ENCODE data around the gene SMCO2. TPM values are rescaled to one million over a fixed set of nuclear protein-coding genes. Genes with fewer than 3 reads are reported as not detected.

Gene SMCO2
- total RNA-seq, 1 experiment from 2014 or later: not detected

DNA sequence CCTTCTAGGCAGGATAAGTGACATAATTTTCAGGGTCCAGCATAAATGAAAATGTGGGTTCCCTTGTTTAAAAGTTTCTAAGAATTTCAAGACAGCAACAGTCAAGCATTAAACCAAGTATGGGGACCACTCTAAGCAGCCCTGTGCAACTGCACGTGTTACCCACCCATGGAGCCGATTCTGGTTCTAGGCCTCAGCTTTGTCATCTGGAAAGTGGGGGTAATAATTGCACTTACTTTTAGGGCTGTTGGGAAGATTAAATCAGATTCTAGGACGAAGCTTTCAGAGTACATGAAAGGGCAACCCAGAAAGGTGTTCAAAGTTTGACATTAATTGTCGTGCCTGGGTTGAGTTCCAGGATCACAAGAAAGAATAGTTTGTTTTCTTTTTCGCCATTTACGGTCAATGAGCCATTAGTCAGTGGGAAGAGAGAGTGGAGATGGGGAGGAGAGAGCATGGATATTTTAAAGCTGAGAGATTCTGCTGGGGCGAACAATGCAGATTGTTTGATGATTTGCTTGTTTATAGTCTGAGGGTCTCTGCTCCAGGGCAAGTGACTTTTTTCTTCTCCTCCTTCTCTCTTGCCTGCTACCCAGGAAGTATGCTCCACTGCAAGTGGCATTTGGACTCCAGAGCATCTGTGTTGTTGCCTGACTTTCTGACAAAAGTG lies 66.8 kb downstream of the SMCO2 start (continued):
- TF ChIP-seq ZNF274 (IDR thresholded peaks at IDR 0.05; ENCODE audit: low read depth, low read length): no peak
- no peak for TF ChIP-seq JUND (IDR thresholded peaks at IDR 0.05)
- no peak for TF ChIP-seq SP1 (IDR thresholded peaks at IDR 0.05; ENCODE audit: low read depth)
- no peak for TF ChIP-seq TCF7L2 (IDR thresholded peaks at IDR 0.05; ENCODE audit: borderline replicate concordance, extremely low read depth, insufficient read depth, insufficient read length)
- TF ChIP-seq CEBPB (IDR thresholded peaks at IDR 0.05; ENCODE audit: low read depth): no peak
- TF ChIP-seq ZFX (IDR thresholded peaks at IDR 0.05): no peak
- TF ChIP-seq POLR2A (IDR thresholded peaks at IDR 0.05; ENCODE audit: borderline replicate concordance, extremely low read depth, insufficient read depth, insufficient read length): no peak
- no peak for TF ChIP-seq SIN3A (IDR thresholded peaks at IDR 0.05; ENCODE audit: low read depth)
- no peak for TF ChIP-seq YY1 (IDR thresholded peaks at IDR 0.05; ENCODE audit: extremely low read depth, insufficient replicate concordance, low read depth, low read length)
- TF ChIP-seq, protein P1, sequence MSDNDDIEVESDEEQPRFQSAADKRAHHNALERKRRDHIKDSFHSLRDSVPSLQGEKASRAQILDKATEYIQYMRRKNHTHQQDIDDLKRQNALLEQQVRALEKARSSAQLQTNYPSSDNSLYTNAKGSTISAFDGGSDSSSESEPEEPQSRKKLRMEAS (IDR thresholded peaks at IDR 0.05): no peak
- no peak for TF ChIP-seq POLR2AphosphoS5 (IDR thresholded peaks at IDR 0.05; ENCODE audit: low read depth, low read length)
- TF ChIP-seq ELF1 (IDR thresholded peaks at IDR 0.05; ENCODE audit: borderline replicate concordance, low read depth): no peak

DNA sequence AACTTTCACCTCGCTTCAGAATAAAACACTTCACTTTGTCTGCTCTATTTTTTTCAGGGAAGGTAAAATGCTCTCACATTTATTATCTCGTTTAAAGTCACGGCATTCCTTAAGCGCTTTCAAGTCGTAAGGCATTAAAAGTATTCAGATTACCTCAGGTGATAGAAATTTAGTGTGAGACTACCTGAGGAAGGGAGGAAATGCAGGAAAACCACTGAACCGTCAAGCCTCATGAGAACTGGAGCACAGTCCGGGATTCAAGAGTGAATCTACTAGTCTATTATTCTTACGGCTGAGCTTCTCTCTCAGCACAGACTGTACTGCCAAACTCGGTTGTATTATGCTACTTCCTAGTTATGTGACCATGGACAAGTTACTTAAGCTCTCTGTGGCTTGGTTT lies 69.1 kb downstream of the SMCO2 start:
- no peak for DNase-seq (ENCODE audit: low read depth, low spot score)
- Histone ChIP-seq H3K9ac (ENCODE audit: low read length) (no peak overlapping the region), H3K27me3 (ENCODE audit: insufficient read depth, low read length) (no peaks in the 10 kb centered on the region), H3K79me2 (ENCODE audit: insufficient read depth, low read length) (no peaks in the 10 kb centered on the region), H3K9me2 (ENCODE audit: insufficient read depth) (no peaks in the 10 kb centered on the region), H3K4me2 (ENCODE audit: low read length) (no peak overlapping the region), H4K20me1 (ENCODE audit: insufficient read depth) (no peaks in the 10 kb centered on the region), H3K9me3 (ENCODE audit: control insufficient read depth in 1 of 2, insufficient read depth in 1 of 2, low read depth in 1 of 2, low read length in 2 of 2) (no peaks in the 10 kb centered on the region), H3K27ac (ENCODE audit: low read depth, low read length) (no peak overlapping the region), H3K4me1 (ENCODE audit: control insufficient read depth in 1 of 2, insufficient read depth in 2 of 2, low read length in 2 of 2) (no peaks in the 10 kb centered on the region), H3K4me3 (replicated peaks in 1 of 2; ENCODE audit: low read depth in 1 of 2, low read length in 2 of 2) (no peak overlapping the region), H2AFZ (ENCODE audit: low read depth, low read length, poor library complexity, severe bottlenecking) (no peak overlapping the region), H3K36me3 (ENCODE audit: control insufficient read depth in 1 of 2, insufficient read depth in 2 of 2, low read length in 2 of 2) (no peaks in the 10 kb centered on the region)
- RAD21 ChIA-PET (ENCODE audit: low non-redundant PET in 1 of 2, low total read pairs in 2 of 2, uncharacterized antibody in 2 of 2, unreplicated experiment in 2 of 2): no interaction called here
- no TSS peak for BruUV-seq (replicated peaks)
- CTCF ChIA-PET: no interaction called here
- POLR2A ChIA-PET: no interaction called here
- no peak for ATAC-seq
- intact Hi-C loops (cut with micrococcal nuclease): no loop called here
- no peak for TF ChIP-seq EZH2 (IDR thresholded peaks at IDR 0.05)
- TF ChIP-seq ELF1 (IDR thresholded peaks at IDR 0.05; ENCODE audit: borderline replicate concordance, low read depth): no peak
- TF ChIP-seq POLR2AphosphoS5 (IDR thresholded peaks at IDR 0.05; ENCODE audit: low read depth, low read length): no peak
- TF ChIP-seq, protein P2, sequence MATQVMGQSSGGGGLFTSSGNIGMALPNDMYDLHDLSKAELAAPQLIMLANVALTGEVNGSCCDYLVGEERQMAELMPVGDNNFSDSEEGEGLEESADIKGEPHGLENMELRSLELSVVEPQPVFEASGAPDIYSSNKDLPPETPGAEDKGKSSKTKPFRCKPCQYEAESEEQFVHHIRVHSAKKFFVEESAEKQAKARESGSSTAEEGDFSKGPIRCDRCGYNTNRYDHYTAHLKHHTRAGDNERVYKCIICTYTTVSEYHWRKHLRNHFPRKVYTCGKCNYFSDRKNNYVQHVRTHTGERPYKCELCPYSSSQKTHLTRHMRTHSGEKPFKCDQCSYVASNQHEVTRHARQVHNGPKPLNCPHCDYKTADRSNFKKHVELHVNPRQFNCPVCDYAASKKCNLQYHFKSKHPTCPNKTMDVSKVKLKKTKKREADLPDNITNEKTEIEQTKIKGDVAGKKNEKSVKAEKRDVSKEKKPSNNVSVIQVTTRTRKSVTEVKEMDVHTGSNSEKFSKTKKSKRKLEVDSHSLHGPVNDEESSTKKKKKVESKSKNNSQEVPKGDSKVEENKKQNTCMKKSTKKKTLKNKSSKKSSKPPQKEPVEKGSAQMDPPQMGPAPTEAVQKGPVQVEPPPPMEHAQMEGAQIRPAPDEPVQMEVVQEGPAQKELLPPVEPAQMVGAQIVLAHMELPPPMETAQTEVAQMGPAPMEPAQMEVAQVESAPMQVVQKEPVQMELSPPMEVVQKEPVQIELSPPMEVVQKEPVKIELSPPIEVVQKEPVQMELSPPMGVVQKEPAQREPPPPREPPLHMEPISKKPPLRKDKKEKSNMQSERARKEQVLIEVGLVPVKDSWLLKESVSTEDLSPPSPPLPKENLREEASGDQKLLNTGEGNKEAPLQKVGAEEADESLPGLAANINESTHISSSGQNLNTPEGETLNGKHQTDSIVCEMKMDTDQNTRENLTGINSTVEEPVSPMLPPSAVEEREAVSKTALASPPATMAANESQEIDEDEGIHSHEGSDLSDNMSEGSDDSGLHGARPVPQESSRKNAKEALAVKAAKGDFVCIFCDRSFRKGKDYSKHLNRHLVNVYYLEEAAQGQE (IDR thresholded peaks at IDR 0.05; ENCODE audit: low read depth): no peak
- TF ChIP-seq, protein P3, sequence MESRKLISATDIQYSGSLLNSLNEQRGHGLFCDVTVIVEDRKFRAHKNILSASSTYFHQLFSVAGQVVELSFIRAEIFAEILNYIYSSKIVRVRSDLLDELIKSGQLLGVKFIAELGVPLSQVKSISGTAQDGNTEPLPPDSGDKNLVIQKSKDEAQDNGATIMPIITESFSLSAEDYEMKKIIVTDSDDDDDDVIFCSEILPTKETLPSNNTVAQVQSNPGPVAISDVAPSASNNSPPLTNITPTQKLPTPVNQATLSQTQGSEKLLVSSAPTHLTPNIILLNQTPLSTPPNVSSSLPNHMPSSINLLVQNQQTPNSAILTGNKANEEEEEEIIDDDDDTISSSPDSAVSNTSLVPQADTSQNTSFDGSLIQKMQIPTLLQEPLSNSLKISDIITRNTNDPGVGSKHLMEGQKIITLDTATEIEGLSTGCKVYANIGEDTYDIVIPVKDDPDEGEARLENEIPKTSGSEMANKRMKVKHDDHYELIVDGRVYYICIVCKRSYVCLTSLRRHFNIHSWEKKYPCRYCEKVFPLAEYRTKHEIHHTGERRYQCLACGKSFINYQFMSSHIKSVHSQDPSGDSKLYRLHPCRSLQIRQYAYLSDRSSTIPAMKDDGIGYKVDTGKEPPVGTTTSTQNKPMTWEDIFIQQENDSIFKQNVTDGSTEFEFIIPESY (IDR thresholded peaks at IDR 0.05; ENCODE audit: extremely low read depth, insufficient replicate concordance, low read length): no peak
- TF ChIP-seq, protein P1 (IDR thresholded peaks at IDR 0.05): no peak
- TF ChIP-seq TCF7L2 (IDR thresholded peaks at IDR 0.05; ENCODE audit: borderline replicate concordance, extremely low read depth, insufficient read depth, insufficient read length): no peak
- TF ChIP-seq, protein P4, sequence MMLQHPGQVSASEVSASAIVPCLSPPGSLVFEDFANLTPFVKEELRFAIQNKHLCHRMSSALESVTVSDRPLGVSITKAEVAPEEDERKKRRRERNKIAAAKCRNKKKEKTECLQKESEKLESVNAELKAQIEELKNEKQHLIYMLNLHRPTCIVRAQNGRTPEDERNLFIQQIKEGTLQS (IDR thresholded peaks at IDR 0.05): no peak
- no peak for TF ChIP-seq SIN3A (IDR thresholded peaks at IDR 0.05; ENCODE audit: low read depth)
- TF ChIP-seq RAD21 (IDR thresholded peaks at IDR 0.05; ENCODE audit: low read depth): no peak
- no peak for TF ChIP-seq EZH2phosphoT487 (IDR thresholded peaks at IDR 0.05; ENCODE audit: borderline replicate concordance)
- TF ChIP-seq ZNF274 (IDR thresholded peaks at IDR 0.05; ENCODE audit: low read depth, low read length): no peak
- TF ChIP-seq JUND (IDR thresholded peaks at IDR 0.05): no peak
- no peak for TF ChIP-seq POLR2A (IDR thresholded peaks at IDR 0.05; ENCODE audit: borderline replicate concordance, extremely low read depth, insufficient read depth, insufficient read length)
